ENCODE measurements around the gene BMAL1.
"Not testable (repeated sequence)": the region's sequence is repeated elsewhere in the genome, so short reads cannot be mapped to it uniquely, and the experiment has no call there.

BMAL1 gene

GRCh38 chr11:13382751-13383150 is 105.2 kb downstream of the BMAL1 start:
- DNase-seq (ENCODE audit: low read depth), result no peak

GRCh38 chr11:13384908-13385640 is 107.5 kb downstream of the BMAL1 start:
- no peak for DNase-seq (ENCODE audit: low read depth)

- DNase-seq (ENCODE audit: low read depth), result no peak
Measured at GRCh38 chr11:13386567-13386966, 109.0 kb downstream of the BMAL1 start.

- no peak for DNase-seq (ENCODE audit: low read depth)
Measured at GRCh38 chr11:13388741-13389140, 111.2 kb downstream of the BMAL1 start.

- DNase-seq (ENCODE audit: low read depth), result no peak
Measured at GRCh38 chr11:13391217-13391616, 113.6 kb downstream of the BMAL1 start.

- DNase-seq (ENCODE audit: low read depth), result not testable (repeated sequence)
Measured at GRCh38 chr11:13398335-13398734, 120.7 kb downstream of the BMAL1 start.

GRCh38 chr11:13405220-13405619 is 127.6 kb downstream of the BMAL1 start:
- DNase-seq (ENCODE audit: low read depth), result no peak

GRCh38 chr11:13415201-13415600 is 137.6 kb downstream of the BMAL1 start:
- DNase-seq (ENCODE audit: low read depth), result no peak

- no peak for DNase-seq (ENCODE audit: low read depth)
Measured at GRCh38 chr11:13421561-13421960, 144.0 kb downstream of the BMAL1 start.

- no peak for DNase-seq (ENCODE audit: low read depth)
Measured at GRCh38 chr11:13423372-13423771, 145.8 kb downstream of the BMAL1 start.

GRCh38 chr11:13427440-13427839 is 149.8 kb downstream of the BMAL1 start:
- DNase-seq (ENCODE audit: low read depth), result no peak

GRCh38 chr11:13429288-13429687 is 151.7 kb downstream of the BMAL1 start:
- DNase-seq (ENCODE audit: low read depth), result no peak

GRCh38 chr11:13429836-13430235 is 152.2 kb downstream of the BMAL1 start:
- no peak for DNase-seq (ENCODE audit: low read depth)

GRCh38 chr11:13433437-13433836 is 155.8 kb downstream of the BMAL1 start:
- no peak for DNase-seq (ENCODE audit: low read depth)

- no peak for DNase-seq (ENCODE audit: low read depth)
Measured at GRCh38 chr11:13434247-13435205, 156.9 kb downstream of the BMAL1 start.

GRCh38 chr11:13436836-13437235 is 159.2 kb downstream of the BMAL1 start:
- not testable (repeated sequence) for DNase-seq (ENCODE audit: low read depth)
